Central memory CD8-positive, alpha-beta T cell (primary cell): ENCODE data around the gene CYTH1.
A peak's percentile ranks its signal among the peaks of the same experiment; 100 is the strongest.

Experiments used
- ATAC-seq: fragments of 150-1000 bp; cut with Tn5 transposase; replicated peaks from 2 replicates; pipeline ENCODE4 v1.10.0; 2022; ENCODE audit warnings: mild to moderate bottlenecking, moderate FRiP score, moderate number of reproducible peaks; ENCODE audit not compliant: poor library complexity, severe bottlenecking; ENCODE audit errors: extremely low read depth
- DNase-seq, 2 donors: peaks; one replicate each; pipeline ENCODE4 v3.0.0; 2021; ENCODE audit warnings: low spot score in 2 of 2
- H3K27ac Mint-ChIP-seq: one replicate; pipeline ENCODE4 v1.8.0; 2022; ENCODE audit warnings: low read depth, mild to moderate bottlenecking, moderate library complexity, mixed read lengths
- H3K27me3 Mint-ChIP-seq: one replicate; pipeline ENCODE4 v1.8.0; 2022; ENCODE audit warnings: mixed read lengths
- H3K36me3 Mint-ChIP-seq: one replicate; pipeline ENCODE4 v1.8.0; 2022; ENCODE audit warnings: mild to moderate bottlenecking, moderate library complexity, mixed read lengths; ENCODE audit not compliant: insufficient read depth
- H3K4me1 Mint-ChIP-seq: one replicate; pipeline ENCODE4 v1.8.0; 2022; ENCODE audit warnings: mixed read lengths
- H3K4me3 Mint-ChIP-seq: one replicate; pipeline ENCODE4 v1.8.0; 2022; ENCODE audit warnings: mild to moderate bottlenecking, moderate library complexity, mixed read lengths
- H3K9me3 Mint-ChIP-seq: one replicate; pipeline ENCODE4 v1.8.0; 2022; ENCODE audit warnings: mixed read lengths

The CYTH1 gene

DNA sequence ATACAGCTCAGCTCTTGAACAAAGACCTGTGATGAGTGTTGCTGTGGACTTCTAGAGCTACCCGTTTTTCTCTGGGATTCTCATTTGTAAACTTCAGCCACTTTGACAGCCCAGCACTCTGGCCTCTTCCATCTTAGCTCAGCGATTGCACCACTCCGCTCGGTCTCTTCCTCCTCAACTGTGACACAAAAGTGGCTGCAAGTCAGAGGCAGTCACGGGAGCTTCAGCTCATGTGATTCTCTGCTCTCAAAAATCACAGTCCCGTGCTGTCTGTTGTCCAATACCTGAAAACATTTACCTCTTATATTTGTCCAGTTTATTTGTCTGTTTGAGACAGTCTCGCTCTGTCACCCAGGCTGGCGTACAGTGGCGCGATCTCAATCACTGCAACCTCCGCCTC lies 129.2 kb downstream of the CYTH1 start:
- Mint-ChIP-seq H3K4me3 (no peak overlapping the region), H3K27ac (no peak overlapping the region), H3K36me3 (peaks cover 6% of the 10 kb centered on the region), H3K9me3 (no peaks in the 10 kb centered on the region), H3K4me1 (no peaks in the 10 kb centered on the region), H3K27me3 (peaks cover 8% of the 10 kb centered on the region)
- no peak for DNase-seq
- no peak for ATAC-seq

DNA sequence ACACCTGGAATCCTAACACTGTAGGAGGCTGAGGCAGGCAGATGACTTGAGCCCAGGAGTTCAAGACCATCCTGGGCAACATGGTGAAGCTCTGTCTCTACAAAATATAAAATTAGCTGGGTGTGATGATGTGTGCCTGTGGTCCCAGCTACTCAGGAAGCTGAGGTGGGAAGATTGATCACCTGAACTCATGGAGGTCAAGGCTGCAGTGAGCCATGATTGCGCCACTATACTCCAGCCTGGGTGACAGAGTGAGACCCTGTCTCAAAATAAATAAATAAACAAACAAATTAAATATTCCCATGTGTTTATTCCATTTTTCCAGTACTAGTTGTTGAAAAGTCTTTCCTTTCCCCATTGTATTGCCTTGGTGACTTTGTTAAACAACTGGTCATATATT lies 130.0 kb downstream of the CYTH1 start:
- no peak for DNase-seq
- H3K4me1 Mint-ChIP-seq, result no peaks in the 10 kb centered on the region
- H3K27me3 Mint-ChIP-seq, result peaks cover 17% of the 10 kb centered on the region
- no peak overlapping the region for H3K27ac Mint-ChIP-seq
- no peak for ATAC-seq
- no peaks in the 10 kb centered on the region for H3K9me3 Mint-ChIP-seq
- peaks cover 4% of the 10 kb centered on the region for H3K36me3 Mint-ChIP-seq
- H3K4me3 Mint-ChIP-seq, result no peak overlapping the region

DNA sequence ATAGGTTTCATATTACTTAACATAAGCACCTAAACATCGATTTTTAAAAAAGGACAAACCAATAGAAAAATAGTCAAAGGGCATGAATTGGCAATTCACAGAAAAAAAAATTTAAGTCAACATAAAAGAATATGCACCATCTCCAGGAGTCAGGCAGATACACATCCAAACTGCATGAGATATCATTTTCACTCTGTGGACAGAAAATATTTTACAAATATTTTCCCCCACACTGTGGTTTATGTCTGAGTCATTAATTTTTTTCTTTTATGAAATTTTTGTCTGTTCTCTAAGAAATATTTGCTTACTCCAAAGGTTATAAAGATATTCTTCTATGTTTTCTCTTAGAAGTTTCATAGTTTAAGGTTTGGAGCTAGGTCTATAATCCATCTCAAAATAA lies 130.5 kb downstream of the CYTH1 start:
- Mint-ChIP-seq H3K4me3 (no peak overlapping the region), H3K27me3 (peaks cover 22% of the 10 kb centered on the region), H3K36me3 (peaks cover 4% of the 10 kb centered on the region), H3K9me3 (no peaks in the 10 kb centered on the region), H3K27ac (no peak overlapping the region), H3K4me1 (no peaks in the 10 kb centered on the region)
- no peak for ATAC-seq
- no peak for DNase-seq

DNA sequence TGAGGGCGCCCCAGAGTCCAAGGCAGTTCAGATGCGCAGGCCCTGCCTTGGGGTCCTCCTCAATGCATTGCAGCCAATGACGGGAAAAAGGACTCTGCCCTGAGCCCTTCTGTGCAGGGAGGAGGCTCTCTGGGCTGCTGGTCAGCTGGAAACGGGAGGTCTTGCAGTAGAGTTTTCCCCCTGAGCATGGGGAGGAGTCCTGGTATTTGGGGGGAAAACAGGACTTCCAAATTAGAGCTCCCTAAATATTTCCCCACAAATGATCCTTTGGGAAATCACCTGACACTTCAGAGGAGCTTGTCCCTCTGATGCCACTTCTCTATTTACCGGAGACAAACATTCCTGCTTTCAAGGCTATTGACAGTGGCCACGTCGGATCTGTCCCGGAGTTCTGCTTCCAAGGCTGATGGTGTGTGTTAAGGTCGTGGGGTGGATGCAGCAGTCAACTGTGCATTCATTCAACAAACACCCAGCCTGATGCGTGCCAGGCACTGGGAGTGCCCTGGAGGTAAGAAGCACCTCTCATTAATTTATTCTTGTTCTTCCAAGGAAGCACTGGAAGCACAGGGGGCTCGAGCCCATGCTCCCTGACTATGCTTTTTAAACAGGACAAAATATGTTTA lies 131.9 kb downstream of the CYTH1 start:
- Mint-ChIP-seq H3K36me3 (peaks cover 4% of the 10 kb centered on the region), H3K4me3 (no peak overlapping the region), H3K4me1 (peaks cover 10% of the 10 kb centered on the region), H3K27ac (no peak overlapping the region), H3K9me3 (no peaks in the 10 kb centered on the region), H3K27me3 (peaks cover 35% of the 10 kb centered on the region)
- ATAC-seq (no peak), DNase-seq (no peak)

DNA sequence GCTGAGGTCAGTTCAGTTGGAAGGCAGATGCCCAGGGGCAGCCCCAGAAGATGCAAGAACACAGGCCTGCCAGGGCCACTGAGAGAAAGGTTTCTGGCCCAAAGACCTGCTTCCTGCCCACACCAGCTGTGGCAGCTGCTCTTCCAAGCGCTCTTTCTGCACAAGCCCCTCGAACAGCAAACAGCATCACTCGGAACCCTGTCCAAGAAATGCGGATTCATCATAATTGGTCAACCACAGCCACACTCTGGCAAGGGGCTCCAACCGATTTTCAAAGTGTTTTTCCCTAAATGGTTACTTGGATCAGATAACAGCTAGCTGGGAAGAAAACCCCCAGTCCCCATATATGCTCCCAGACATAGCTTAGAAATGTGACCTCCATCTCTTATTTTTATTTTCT lies 133.8 kb downstream of the CYTH1 start:
- H3K27ac Mint-ChIP-seq, result no peak overlapping the region
- H3K9me3 Mint-ChIP-seq, result no peaks in the 10 kb centered on the region

DNA sequence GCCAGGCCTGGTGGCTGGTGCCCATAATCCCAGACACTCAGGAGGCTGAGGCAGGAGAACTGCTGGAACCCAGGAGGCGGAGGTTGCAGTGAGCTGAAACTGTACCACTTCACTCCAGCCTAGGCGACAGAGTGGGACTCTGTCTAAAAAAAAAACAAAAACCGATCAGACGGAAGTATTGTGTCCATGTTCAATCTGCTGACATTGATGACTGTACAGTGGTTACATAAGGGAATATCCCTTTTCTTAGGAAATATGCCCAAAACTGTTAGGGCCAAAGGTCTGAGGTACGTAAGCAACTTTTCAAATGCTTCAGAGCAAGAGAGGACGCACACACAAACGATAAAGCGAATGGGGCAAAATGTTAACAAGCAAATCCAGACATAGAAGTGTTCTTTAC lies 135.0 kb downstream of the CYTH1 start:
- DNase-seq (no peak), ATAC-seq (no peak)
- H3K4me3 Mint-ChIP-seq, result no peak overlapping the region
- H3K9me3 Mint-ChIP-seq, result no peaks in the 10 kb centered on the region
- no peaks in the 10 kb centered on the region for H3K36me3 Mint-ChIP-seq
- peaks cover 35% of the 10 kb centered on the region for H3K27me3 Mint-ChIP-seq
- no peak overlapping the region for H3K27ac Mint-ChIP-seq
- H3K4me1 Mint-ChIP-seq, result peaks cover 10% of the 10 kb centered on the region

More for the DNA sequence above, 133.8 kb downstream of the CYTH1 start:
- peaks cover 35% of the 10 kb centered on the region for H3K27me3 Mint-ChIP-seq
- no peak overlapping the region for H3K4me3 Mint-ChIP-seq
- ATAC-seq (no peak), DNase-seq (no peak)
- H3K4me1 Mint-ChIP-seq, result peaks cover 10% of the 10 kb centered on the region
- peaks cover 2% of the 10 kb centered on the region for H3K36me3 Mint-ChIP-seq

DNA sequence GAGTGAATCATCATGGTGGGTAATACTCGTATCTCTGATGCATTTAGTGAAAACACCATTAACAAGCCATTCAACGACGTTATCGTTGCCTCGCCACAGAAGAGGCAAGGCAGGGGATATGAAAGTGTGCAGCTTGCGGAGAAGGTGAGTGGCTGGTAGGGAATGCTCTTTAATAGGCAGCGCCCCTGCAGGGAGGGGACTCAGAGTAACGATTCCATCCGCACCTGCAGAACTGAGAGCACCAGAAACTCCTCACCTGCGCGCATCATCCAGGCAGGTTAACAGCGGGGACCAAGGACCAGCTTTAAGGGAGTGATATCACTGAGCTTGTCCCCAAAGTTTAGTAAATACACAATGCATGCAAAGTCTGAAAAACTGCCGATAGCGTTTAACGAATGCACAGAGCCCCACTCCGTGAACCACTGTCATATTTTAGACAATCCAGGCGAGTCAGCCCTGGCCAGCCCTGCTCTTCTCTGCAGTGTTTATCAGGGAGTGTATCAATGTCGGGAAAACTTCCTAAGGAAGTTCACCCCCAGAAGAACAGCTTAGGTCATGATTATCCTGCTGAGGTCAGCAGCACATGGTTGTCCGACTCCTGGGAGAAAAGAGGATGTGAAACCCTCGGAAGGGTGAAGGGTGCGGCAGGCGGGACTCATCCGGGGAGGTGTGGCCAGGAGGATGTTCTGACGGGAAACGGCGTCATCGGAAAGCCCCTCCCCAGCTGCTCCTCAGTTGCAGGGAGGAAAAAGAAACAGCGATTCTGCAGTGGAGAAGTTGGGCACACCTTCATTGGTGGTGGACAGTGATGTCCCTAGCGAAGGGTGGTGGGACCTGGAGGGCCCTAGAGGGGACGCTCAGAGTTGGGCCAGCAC lies 136.4 kb downstream of the CYTH1 start:
- Mint-ChIP-seq H3K36me3 (no peaks in the 10 kb centered on the region), H3K4me1 (peaks cover 10% of the 10 kb centered on the region), H3K4me3 (peak overlapping the region; percentile 52), H3K9me3 (no peaks in the 10 kb centered on the region), H3K27ac (peak overlapping the region; percentile 39), H3K27me3 (peaks cover 35% of the 10 kb centered on the region)
- DNase-seq (no peak), ATAC-seq (no peak)

DNA sequence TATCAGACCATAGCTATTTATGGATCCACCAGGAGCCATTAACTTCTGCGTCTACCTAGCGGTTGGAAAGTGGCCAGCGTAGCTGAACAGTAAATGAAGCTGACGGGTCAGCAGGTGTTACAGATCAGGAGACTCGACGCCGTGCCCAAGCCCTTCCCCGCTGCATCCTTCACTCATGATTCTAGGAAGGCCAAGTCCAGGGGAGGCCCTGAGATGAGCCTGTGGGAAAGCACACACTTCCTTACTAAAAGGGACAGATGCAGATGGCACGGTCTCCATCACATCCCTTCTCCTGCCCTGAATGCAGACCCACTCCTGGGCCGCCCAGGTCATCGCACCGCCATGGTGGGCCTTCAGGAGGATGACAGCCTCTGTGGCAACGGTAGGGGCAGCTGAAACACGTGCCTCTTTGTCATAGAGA lies 137.1 kb downstream of the CYTH1 start:
- peaks cover 10% of the 10 kb centered on the region for H3K4me1 Mint-ChIP-seq
- DNase-seq (no peak), ATAC-seq (no peak)
- H3K4me3 Mint-ChIP-seq, result no peak overlapping the region
- H3K9me3 Mint-ChIP-seq, result no peaks in the 10 kb centered on the region
- peaks cover 35% of the 10 kb centered on the region for H3K27me3 Mint-ChIP-seq
- no peak overlapping the region for H3K27ac Mint-ChIP-seq
- H3K36me3 Mint-ChIP-seq, result no peaks in the 10 kb centered on the region

DNA sequence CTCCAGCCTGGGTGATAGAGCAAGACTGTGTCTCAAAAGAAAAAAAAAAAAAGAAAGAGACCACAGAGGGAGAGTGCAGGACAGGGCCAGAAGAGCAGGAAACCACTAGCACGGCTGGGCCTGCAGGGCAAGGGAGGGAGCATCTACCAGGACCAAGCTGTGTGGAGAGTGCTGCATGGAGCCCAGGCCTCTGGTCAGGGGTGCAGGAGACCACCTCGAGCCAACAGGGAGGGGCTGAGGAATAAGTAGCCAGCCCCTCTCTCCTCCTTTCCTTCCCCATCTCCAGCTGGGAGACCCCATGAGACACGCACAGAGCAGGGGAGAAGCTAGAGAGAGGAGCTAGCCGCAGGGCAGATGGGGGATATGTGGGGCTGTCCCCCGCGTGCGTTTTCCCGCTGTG lies 137.8 kb downstream of the CYTH1 start:
- no peak overlapping the region for H3K4me3 Mint-ChIP-seq
- no peaks in the 10 kb centered on the region for H3K9me3 Mint-ChIP-seq
- H3K36me3 Mint-ChIP-seq, result peaks cover 4% of the 10 kb centered on the region
- DNase-seq, result no peak
- H3K27me3 Mint-ChIP-seq, result peaks cover 35% of the 10 kb centered on the region
- no peak overlapping the region for H3K27ac Mint-ChIP-seq
- no peak for ATAC-seq
- peaks cover 10% of the 10 kb centered on the region for H3K4me1 Mint-ChIP-seq

DNA sequence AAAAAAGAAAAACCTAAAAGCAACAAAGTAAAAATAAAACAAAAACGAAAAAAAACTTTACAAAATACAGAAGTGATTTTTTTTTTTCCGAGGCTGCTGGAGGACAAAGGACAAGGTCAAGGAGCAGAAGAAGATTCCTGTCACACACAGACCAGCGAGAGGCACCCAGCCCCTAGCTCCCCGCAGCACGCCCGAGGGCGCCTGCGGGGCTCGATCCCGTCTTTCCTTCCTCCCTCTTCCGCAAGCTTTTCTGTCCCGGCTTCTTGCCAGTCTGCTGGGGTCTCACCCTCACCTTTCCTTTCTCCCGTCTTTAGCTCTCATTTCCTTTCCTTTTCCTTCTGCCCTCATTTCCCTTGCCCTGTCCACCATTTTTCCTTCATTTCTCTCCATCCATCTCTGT lies 138.7 kb downstream of the CYTH1 start:
- H3K36me3 Mint-ChIP-seq, result peaks cover 5% of the 10 kb centered on the region
- peaks cover 31% of the 10 kb centered on the region for H3K27me3 Mint-ChIP-seq
- H3K9me3 Mint-ChIP-seq, result no peaks in the 10 kb centered on the region
- ATAC-seq, result no peak
- no peak for DNase-seq
- peaks cover 10% of the 10 kb centered on the region for H3K4me1 Mint-ChIP-seq
- no peak overlapping the region for H3K4me3 Mint-ChIP-seq
- no peak overlapping the region for H3K27ac Mint-ChIP-seq

DNA sequence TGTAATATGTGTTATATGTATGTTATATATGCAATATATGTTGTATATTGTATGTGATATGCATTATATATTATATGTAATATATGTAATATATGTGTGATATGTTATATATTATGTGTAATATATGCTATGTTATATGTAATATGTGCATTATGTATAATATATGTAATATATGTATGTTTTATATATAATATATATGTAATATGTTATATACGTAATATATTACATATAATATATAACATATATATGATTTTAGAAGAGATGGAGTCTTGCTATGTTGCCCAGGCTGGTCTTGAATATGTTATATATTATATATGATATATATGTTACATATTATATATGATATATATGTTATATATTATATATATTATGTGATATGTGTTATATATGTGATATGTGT lies 139.4 kb downstream of the CYTH1 start:
- ATAC-seq, result no peak
- Mint-ChIP-seq H3K27me3 (peaks cover 25% of the 10 kb centered on the region), H3K4me1 (peaks cover 10% of the 10 kb centered on the region), H3K9me3 (no peaks in the 10 kb centered on the region), H3K4me3 (no peak overlapping the region), H3K36me3 (peaks cover 5% of the 10 kb centered on the region), H3K27ac (no peak overlapping the region)
- DNase-seq, result no peak

DNA sequence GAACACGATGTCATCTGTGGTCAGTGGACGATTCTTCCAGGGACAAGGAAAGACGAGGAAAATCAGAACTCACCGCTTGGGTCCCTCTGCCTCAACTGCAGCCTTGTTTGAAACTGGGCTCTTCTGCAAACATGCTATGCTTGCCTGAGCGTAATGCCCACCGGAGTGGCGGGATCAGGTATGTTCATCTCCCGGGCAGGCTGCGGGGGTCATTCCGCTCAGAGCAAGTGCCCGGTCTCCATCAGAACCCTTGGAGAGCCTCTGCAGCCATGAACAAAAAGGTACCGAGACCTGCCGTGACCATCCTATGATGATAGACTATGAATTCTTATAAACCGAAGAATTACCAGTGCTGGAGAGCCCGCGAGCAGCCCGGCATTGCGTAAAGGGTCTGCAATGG lies 140.4 kb downstream of the CYTH1 start:
- H3K27me3 Mint-ChIP-seq, result peaks cover 15% of the 10 kb centered on the region
- ATAC-seq, result no peak
- H3K27ac Mint-ChIP-seq, result no peak overlapping the region
- H3K4me3 Mint-ChIP-seq, result no peak overlapping the region
- no peak for DNase-seq
- H3K9me3 Mint-ChIP-seq, result no peaks in the 10 kb centered on the region
- H3K36me3 Mint-ChIP-seq, result peaks cover 5% of the 10 kb centered on the region
- peaks cover 10% of the 10 kb centered on the region for H3K4me1 Mint-ChIP-seq

DNA sequence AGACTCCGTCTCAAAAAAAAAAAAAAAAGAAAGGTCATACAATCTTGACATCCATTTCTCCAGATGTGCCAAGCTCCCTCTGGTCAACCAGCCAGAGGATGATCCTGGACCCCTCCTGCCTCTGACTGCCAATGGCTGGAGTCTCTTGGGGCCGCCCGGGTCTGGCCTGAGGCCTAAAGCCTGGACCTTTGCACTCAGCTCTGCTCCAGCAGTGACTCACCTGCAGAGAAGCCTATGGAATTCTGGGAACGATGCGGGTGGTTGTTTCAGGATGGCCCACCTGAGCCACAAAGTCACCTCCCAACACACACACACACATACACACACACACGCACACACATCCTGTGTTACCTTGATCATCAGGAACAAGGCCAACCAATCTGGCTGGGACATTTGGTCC lies 140.8 kb downstream of the CYTH1 start:
- H3K4me1 Mint-ChIP-seq, result peaks cover 9% of the 10 kb centered on the region
- no peaks in the 10 kb centered on the region for H3K9me3 Mint-ChIP-seq
- no peak overlapping the region for H3K27ac Mint-ChIP-seq
- peaks cover 11% of the 10 kb centered on the region for H3K27me3 Mint-ChIP-seq
- ATAC-seq (no peak), DNase-seq (no peak)
- no peak overlapping the region for H3K4me3 Mint-ChIP-seq
- peaks cover 5% of the 10 kb centered on the region for H3K36me3 Mint-ChIP-seq
